ENCODE results near the gene GPBP1L1.
A peak's percentile ranks its signal among the peaks of the same experiment; 100 is the strongest.

DNA sequence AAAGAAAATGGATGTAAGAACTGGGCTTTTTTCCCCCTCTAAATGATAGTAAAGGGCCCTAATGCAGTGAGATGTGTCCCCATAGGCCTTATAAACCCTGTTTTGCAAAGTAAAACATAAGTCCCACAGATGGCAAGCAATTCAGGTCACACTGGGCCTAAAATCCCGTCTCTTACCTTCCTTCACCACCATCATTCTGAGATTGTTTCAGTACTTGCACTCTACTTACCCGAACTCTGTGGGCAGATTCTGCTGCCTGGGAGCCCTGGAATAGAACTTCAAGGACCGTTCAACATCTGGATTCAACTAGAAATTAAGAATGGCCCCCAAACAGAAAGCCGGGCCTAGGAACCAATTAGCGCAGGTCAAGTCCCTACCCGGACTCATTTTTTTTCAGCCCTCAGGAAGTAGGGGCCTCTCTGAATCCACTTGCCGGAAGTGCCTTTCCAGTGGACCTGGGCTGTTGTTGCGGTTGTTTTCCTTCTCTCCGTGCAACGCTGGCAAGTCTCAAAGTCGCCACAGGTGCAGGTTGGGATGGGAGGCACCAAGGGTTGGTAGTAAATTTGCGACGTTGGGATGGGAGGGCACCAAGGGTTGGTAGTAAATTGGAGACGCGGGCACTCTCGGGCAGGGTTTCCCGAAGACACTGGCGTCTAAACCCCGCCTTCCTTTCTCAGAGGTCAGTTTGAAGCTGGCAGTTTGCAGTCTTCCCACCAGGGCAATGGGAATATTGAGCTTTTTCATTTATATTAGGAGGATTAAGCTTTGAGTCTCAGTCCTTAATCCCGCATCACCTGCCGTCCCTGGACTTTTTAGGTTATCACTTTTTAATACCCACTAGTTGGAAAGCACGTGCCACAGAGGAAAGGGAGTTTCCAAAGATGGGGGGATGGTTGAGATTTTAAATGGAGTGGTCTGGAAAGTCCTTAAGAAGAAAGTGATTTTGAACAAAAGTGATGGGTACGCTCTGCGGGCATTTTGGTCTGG, 1.7 kb upstream of the GPBP1L1 start, which contains the start of gene TMEM69:
- TF ChIP-seq, protein P1, sequence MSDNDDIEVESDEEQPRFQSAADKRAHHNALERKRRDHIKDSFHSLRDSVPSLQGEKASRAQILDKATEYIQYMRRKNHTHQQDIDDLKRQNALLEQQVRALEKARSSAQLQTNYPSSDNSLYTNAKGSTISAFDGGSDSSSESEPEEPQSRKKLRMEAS (IDR thresholded peaks at IDR 0.05): no peak
- TF ChIP-seq POLR2A (IDR thresholded peaks at IDR 0.05; ENCODE audit: borderline replicate concordance, extremely low read depth, insufficient read depth, insufficient read length): no peak
- TF ChIP-seq, protein P2, sequence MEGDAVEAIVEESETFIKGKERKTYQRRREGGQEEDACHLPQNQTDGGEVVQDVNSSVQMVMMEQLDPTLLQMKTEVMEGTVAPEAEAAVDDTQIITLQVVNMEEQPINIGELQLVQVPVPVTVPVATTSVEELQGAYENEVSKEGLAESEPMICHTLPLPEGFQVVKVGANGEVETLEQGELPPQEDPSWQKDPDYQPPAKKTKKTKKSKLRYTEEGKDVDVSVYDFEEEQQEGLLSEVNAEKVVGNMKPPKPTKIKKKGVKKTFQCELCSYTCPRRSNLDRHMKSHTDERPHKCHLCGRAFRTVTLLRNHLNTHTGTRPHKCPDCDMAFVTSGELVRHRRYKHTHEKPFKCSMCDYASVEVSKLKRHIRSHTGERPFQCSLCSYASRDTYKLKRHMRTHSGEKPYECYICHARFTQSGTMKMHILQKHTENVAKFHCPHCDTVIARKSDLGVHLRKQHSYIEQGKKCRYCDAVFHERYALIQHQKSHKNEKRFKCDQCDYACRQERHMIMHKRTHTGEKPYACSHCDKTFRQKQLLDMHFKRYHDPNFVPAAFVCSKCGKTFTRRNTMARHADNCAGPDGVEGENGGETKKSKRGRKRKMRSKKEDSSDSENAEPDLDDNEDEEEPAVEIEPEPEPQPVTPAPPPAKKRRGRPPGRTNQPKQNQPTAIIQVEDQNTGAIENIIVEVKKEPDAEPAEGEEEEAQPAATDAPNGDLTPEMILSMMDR (IDR thresholded peaks at IDR 0.05 in 2 of 3, conservative IDR thresholded peaks at IDR 0.05 in 1 of 3; ENCODE audit: borderline replicate concordance in 1 of 3, insufficient read depth in 1 of 3, low read depth in 2 of 3, low read length in 2 of 3): peak in 2 of 3 experiments; percentile 17 to 27; a peak in 1 of 6 replicates
- peak; percentile 90 for TF ChIP-seq POLR2AphosphoS5 (IDR thresholded peaks at IDR 0.05; ENCODE audit: low read depth, low read length)

All from HCT116 (cell line).